ENCODE results near the gene GHITM. TPM values are rescaled to one million over a fixed set of nuclear protein-coding genes. Genes with fewer than 3 reads are reported as not detected.
"Not testable (repeated sequence)": the region's sequence is repeated elsewhere in the genome, so short reads cannot be mapped to it uniquely, and the experiment has no call there.

Gene GHITM
- total RNA-seq, 1 experiment from 2014 or later: 156 TPM

DNA sequence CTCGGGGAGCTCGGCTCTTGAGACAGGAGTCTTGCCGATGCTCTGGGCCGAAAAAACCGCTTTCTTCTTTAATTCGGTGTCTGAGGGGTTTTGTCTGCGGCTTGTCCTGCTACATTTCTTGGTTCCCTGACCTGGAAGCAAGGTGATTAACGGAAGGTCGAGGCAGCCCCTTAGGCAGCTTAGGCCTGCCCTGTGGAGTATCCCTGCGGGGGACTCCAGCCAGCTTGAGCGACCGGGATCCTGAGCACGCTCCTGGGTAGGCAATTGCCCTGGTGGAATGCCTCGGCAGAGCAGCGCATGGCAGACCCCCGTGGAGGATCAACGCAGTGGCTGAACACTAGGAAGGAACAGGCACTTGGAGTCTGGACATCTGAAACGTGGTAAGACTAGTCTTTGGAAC lies 30.5 kb upstream of the GHITM start:
- intact Hi-C loops (cut with micrococcal nuclease): no loop called here
- POLR2A ChIA-PET: no interaction called here

DNA sequence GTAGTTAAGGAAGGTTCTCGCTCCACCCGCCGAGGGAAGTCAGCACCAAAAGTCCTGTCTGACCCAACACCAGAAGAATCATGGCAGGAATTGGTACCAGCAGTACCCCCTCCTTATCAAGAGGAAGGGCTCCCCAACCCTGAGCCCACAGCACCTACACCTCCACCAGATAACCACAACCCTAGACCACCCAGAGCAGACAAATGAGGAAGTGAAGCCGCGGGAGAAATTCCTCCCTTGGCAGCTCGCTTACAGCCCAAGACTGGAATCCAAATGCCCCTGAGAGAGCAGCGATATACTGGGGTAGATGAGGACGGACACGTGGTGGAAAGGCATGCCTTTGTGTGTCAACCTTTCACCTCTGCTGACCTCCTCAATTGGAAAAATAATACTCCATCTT lies 29.5 kb upstream of the GHITM start:
- RAD21 ChIA-PET (ENCODE audit: low non-redundant PET in 1 of 2, low total read pairs in 2 of 2, uncharacterized antibody in 2 of 2, unreplicated experiment in 2 of 2); H3K4me1 ChIP-seq (ENCODE audit: control insufficient read depth in 1 of 2, insufficient read depth in 2 of 2, low read length in 2 of 2); H3K9me3 ChIP-seq (ENCODE audit: control insufficient read depth in 1 of 2, insufficient read depth in 1 of 2, low read depth in 1 of 2, low read length in 2 of 2); H3K4me2 ChIP-seq (ENCODE audit: low read length); intact Hi-C loops (cut with micrococcal nuclease); H3K9me2 ChIP-seq (ENCODE audit: insufficient read depth); H3K36me3 ChIP-seq (ENCODE audit: control insufficient read depth in 1 of 2, insufficient read depth in 2 of 2, low read length in 2 of 2); H3K27ac ChIP-seq (ENCODE audit: low read depth, low read length); BruUV-seq (replicated peaks); CTCF ChIA-PET; ATAC-seq; H2AFZ ChIP-seq (ENCODE audit: low read depth, low read length, poor library complexity, severe bottlenecking); H3K4me3 ChIP-seq (replicated peaks in 1 of 2; ENCODE audit: low read depth in 1 of 2, low read length in 2 of 2); H3K27me3 ChIP-seq (ENCODE audit: insufficient read depth, low read length); DNase-seq (ENCODE audit: low read depth, low spot score); H3K9ac ChIP-seq (ENCODE audit: low read length); POLR2A ChIA-PET; H3K79me2 ChIP-seq (ENCODE audit: insufficient read depth, low read length); H4K20me1 ChIP-seq (ENCODE audit: insufficient read depth): not testable (repeated sequence)

More for the DNA sequence above, 30.5 kb upstream of the GHITM start:
- DNase-seq (ENCODE audit: low read depth, low spot score): no peak
- Histone ChIP-seq H3K4me2 (ENCODE audit: low read length) (no peak overlapping the region), H3K4me3 (replicated peaks in 1 of 2; ENCODE audit: low read depth in 1 of 2, low read length in 2 of 2) (no peak overlapping the region), H3K36me3 (ENCODE audit: control insufficient read depth in 1 of 2, insufficient read depth in 2 of 2, low read length in 2 of 2) (no peaks in the 10 kb centered on the region), H3K4me1 (ENCODE audit: control insufficient read depth in 1 of 2, insufficient read depth in 2 of 2, low read length in 2 of 2) (no peaks in the 10 kb centered on the region), H3K9me3 (ENCODE audit: control insufficient read depth in 1 of 2, insufficient read depth in 1 of 2, low read depth in 1 of 2, low read length in 2 of 2) (no peaks in the 10 kb centered on the region), H3K9ac (ENCODE audit: low read length) (no peak overlapping the region), H2AFZ (ENCODE audit: low read depth, low read length, poor library complexity, severe bottlenecking) (no peak overlapping the region), H4K20me1 (ENCODE audit: insufficient read depth) (no peaks in the 10 kb centered on the region), H3K27me3 (ENCODE audit: insufficient read depth, low read length) (no peaks in the 10 kb centered on the region), H3K9me2 (ENCODE audit: insufficient read depth) (no peaks in the 10 kb centered on the region), H3K27ac (ENCODE audit: low read depth, low read length) (no peak overlapping the region), H3K79me2 (ENCODE audit: insufficient read depth, low read length) (no peaks in the 10 kb centered on the region)
- RAD21 ChIA-PET (ENCODE audit: low non-redundant PET in 1 of 2, low total read pairs in 2 of 2, uncharacterized antibody in 2 of 2, unreplicated experiment in 2 of 2): no interaction called here
- no TSS peak for BruUV-seq (replicated peaks)
- ATAC-seq: no peak
- CTCF ChIA-PET: no interaction called here
- TF ChIP-seq YY1 (IDR thresholded peaks at IDR 0.05; ENCODE audit: extremely low read depth, insufficient replicate concordance, low read depth, low read length) (no peak), SRF (IDR thresholded peaks at IDR 0.05; ENCODE audit: low read depth) (no peak), ZNF274 (IDR thresholded peaks at IDR 0.05; ENCODE audit: low read depth, low read length) (no peak), ZBTB33 (IDR thresholded peaks at IDR 0.05; ENCODE audit: extremely low read depth, insufficient replicate concordance, low read length) (no peak), MAX (IDR thresholded peaks at IDR 0.05) (no peak), ATF3 (IDR thresholded peaks at IDR 0.05) (no peak), RAD21 (IDR thresholded peaks at IDR 0.05; ENCODE audit: low read depth) (no peak), CTCF (IDR thresholded peaks at IDR 0.05 in 2 of 3, conservative IDR thresholded peaks at IDR 0.05 in 1 of 3; ENCODE audit: borderline replicate concordance in 1 of 3, insufficient read depth in 1 of 3, low read depth in 2 of 3, low read length in 2 of 3) (no peak)

DNA sequence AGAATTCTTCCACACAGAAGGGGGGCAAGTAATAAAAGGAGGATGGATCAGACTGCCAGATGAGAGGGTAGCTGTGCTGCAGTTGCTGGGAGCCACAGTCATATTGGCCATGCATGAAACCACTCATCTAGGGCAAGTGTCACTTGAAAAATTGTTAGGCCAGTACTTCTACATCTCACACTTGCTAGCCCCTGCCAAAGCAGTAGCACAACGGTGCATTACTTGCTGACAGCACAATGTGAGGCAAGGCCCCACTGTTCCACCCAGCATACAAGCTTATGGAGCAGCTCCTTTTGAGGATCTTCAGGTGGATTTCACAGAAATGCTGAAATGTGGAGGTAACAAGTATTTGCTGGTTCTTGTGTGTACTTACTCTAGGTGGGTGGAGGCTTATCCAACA lies 25.8 kb upstream of the GHITM start:
- ATAC-seq; H3K4me2 ChIP-seq (ENCODE audit: low read length); H3K9me3 ChIP-seq (ENCODE audit: control insufficient read depth in 1 of 2, insufficient read depth in 1 of 2, low read depth in 1 of 2, low read length in 2 of 2); DNase-seq (ENCODE audit: low read depth, low spot score); RAD21 ChIA-PET (ENCODE audit: low non-redundant PET in 1 of 2, low total read pairs in 2 of 2, uncharacterized antibody in 2 of 2, unreplicated experiment in 2 of 2); H3K27ac ChIP-seq (ENCODE audit: low read depth, low read length); H2AFZ ChIP-seq (ENCODE audit: low read depth, low read length, poor library complexity, severe bottlenecking); H3K79me2 ChIP-seq (ENCODE audit: insufficient read depth, low read length); H4K20me1 ChIP-seq (ENCODE audit: insufficient read depth); H3K36me3 ChIP-seq (ENCODE audit: control insufficient read depth in 1 of 2, insufficient read depth in 2 of 2, low read length in 2 of 2); intact Hi-C loops (cut with micrococcal nuclease); H3K27me3 ChIP-seq (ENCODE audit: insufficient read depth, low read length); POLR2A ChIA-PET; H3K9me2 ChIP-seq (ENCODE audit: insufficient read depth); BruUV-seq (replicated peaks); H3K9ac ChIP-seq (ENCODE audit: low read length); H3K4me3 ChIP-seq (replicated peaks in 1 of 2; ENCODE audit: low read depth in 1 of 2, low read length in 2 of 2); H3K4me1 ChIP-seq (ENCODE audit: control insufficient read depth in 1 of 2, insufficient read depth in 2 of 2, low read length in 2 of 2): not testable (repeated sequence)
- CTCF ChIA-PET: interaction anchor here (0.6 to 1.5 kb wide), 4 partner anchors 12 to 99 kb away, joined by 3 to 4 read pairs (median 4); no protein-coding TSS in a partner anchor
